Kidney (tissue), 14 donors: Measurements from ENCODE around the gene ZNF138. TPM values are rescaled to one million over a fixed set of nuclear protein-coding genes. Genes with fewer than 3 reads are reported as not detected.

ENCODE experiments used
- DNase-seq, 5 donors: peaks; one replicate each; pipeline ENCODE4 v3.0.0-alpha.2; 2013 to 2020
- FAIRE-seq: peaks from 2 replicates; lab custom pipeline; 2012; peaks lifted over from hg19 to GRCh38; lab: Jason Lieb, UNC
- H3K27ac ChIP-seq, 2 donors: one replicate each; pipeline ENCODE4 v1.7.0; 2013; ENCODE audit warnings: low read depth in 2 of 2, low read length in 2 of 2, inconsistent platforms in 1 of 2
- H3K27me3 ChIP-seq: one replicate; pipeline ENCODE4 v1.7.1; 2013; ENCODE audit warnings: low read length, inconsistent platforms; ENCODE audit not compliant: control insufficient read depth, insufficient read depth
- H3K36me3 ChIP-seq, 3 donors: one replicate each; pipeline versions ENCODE4 v1.7.0 to v1.7.1; 2013; ENCODE audit warnings: low read length in 3 of 3, control low read depth in 1 of 3, inconsistent platforms in 1 of 3; ENCODE audit not compliant: insufficient read depth in 3 of 3, control insufficient read depth in 2 of 3
- H3K4me1 ChIP-seq, 3 donors: one replicate each; pipeline versions ENCODE4 v1.7.0 to v1.7.1; 2013; ENCODE audit warnings: low read length in 3 of 3, inconsistent platforms in 1 of 3, low read depth in 1 of 3; ENCODE audit not compliant: control insufficient read depth in 2 of 3, insufficient read depth in 2 of 3
- H3K4me3 ChIP-seq, 3 donors: one replicate each; pipeline versions ENCODE4 v1.7.0 to v1.8.1; 2013; ENCODE audit warnings: low read length in 3 of 3, control low read depth in 1 of 3, inconsistent platforms in 1 of 3
- H3K9ac ChIP-seq, 3 donors: one replicate each; pipeline versions ENCODE4 v1.7.0 to v1.7.1; 2013; ENCODE audit warnings: low read length in 3 of 3, control low read depth in 1 of 3, inconsistent platforms in 1 of 3
- H3K9me3 ChIP-seq, 3 donors: one replicate each; pipeline versions ENCODE4 v1.7.0 to v1.7.1; 2013; ENCODE audit warnings: low read length in 3 of 3, control low read depth in 1 of 3, inconsistent platforms in 1 of 3; ENCODE audit not compliant: control insufficient read depth in 2 of 3, insufficient read depth in 1 of 3
- intact Hi-C: fragments of 100-400 bp; cut with DNase I; formaldehyde crosslinking; loops from one replicate; pipeline ENCODE4 v1.11.1; 2022
- polyA plus RNA-seq: library from polyadenylated mRNA; stranded (reverse); fragments of 350-450 nt; fragmentation: Illumina TruSeq; extraction: RNeasy Lipid Tissue Mini Kit (QIAGEN cat#74804); gene quantifications from one replicate; pipeline ENCODE4 v1.2.3, GENCODE V29; 2014; ENCODE audit warnings: low read depth, low replicate concordance; ENCODE audit not compliant: insufficient read depth
- total RNA-seq: library from RNA; stranded (reverse); fragmentation: NEBNext Ultra II Directional; extraction: Animal tissue kit (Norgen Biotek cat#: 25700); gene quantifications from one replicate; pipeline ENCODE4 v1.2.1, GENCODE V29; 2021
- TF ChIP-seq, protein P1 (sequence below): IDR thresholded peaks from 3 replicates; pipeline ENCODE4 v1.5.1; 2012; ENCODE audit warnings: mild to moderate bottlenecking, moderate library complexity, borderline replicate concordance; ENCODE audit not compliant: insufficient read depth; ENCODE audit errors: extremely low read depth
- donor health status: control.
- donor health status: control.
- donor health status: control.
- donor health status: control.
- donor health status: control.
- donor health status: DM: yes; HTN: yes; CAD: no.
- donor health status: Normal renal cell carcinoma (clear cell type).

Gene ZNF138
- total and polyA plus RNA-seq, 2 donors from 2014 or later = 6.3 to 9.9 TPM

DNA sequence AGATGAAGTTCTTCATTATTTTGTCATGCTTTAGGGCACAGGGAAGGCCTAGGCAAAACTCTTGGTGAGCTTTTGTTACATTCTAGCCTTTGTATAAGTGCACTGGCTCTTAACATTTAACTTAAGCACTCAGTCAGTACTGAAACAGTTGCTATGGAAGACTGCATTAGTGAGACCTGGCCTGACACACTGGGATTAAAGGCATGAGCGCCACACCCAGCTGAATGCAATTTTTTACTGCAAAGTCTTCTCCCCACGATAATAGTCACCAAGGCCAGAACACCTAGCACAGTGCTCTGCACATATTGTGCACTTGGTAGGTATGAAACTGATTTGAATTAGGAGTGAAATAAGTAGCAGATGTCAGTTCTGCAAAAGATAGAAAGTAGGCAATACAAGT is 41.2 kb upstream of the ZNF138 start:
- Histone ChIP-seq H3K9ac (no peak overlapping the region), H3K9me3 (peaks cover 0 to 2% (median 0%) of the 10 kb centered on the region in 3 donors), H3K27me3 (no peaks in the 10 kb centered on the region), H3K36me3 (no peaks in the 10 kb centered on the region), H3K4me3 (no peak overlapping the region), H3K4me1 (no peaks in the 10 kb centered on the region), H3K27ac (no peak overlapping the region)
- FAIRE-seq = no peak
- TF ChIP-seq, protein P1, sequence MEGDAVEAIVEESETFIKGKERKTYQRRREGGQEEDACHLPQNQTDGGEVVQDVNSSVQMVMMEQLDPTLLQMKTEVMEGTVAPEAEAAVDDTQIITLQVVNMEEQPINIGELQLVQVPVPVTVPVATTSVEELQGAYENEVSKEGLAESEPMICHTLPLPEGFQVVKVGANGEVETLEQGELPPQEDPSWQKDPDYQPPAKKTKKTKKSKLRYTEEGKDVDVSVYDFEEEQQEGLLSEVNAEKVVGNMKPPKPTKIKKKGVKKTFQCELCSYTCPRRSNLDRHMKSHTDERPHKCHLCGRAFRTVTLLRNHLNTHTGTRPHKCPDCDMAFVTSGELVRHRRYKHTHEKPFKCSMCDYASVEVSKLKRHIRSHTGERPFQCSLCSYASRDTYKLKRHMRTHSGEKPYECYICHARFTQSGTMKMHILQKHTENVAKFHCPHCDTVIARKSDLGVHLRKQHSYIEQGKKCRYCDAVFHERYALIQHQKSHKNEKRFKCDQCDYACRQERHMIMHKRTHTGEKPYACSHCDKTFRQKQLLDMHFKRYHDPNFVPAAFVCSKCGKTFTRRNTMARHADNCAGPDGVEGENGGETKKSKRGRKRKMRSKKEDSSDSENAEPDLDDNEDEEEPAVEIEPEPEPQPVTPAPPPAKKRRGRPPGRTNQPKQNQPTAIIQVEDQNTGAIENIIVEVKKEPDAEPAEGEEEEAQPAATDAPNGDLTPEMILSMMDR = no peak
- DNase-seq = no peak
- intact Hi-C loops = no loop called here

GRCh38 chr7:64755865-64756264 is 38.4 kb upstream of the ZNF138 start:
- intact Hi-C loops = no loop called here
- TF ChIP-seq, protein P1 = no peak
- Histone ChIP-seq H3K27ac (no peak overlapping the region), H3K9me3 (no peaks in the 10 kb centered on the region), H3K4me1 (no peaks in the 10 kb centered on the region), H3K27me3 (no peaks in the 10 kb centered on the region), H3K36me3 (no peaks in the 10 kb centered on the region), H3K9ac (no peak overlapping the region), H3K4me3 (no peak overlapping the region)
- no peak for DNase-seq
- no peak for FAIRE-seq

DNA sequence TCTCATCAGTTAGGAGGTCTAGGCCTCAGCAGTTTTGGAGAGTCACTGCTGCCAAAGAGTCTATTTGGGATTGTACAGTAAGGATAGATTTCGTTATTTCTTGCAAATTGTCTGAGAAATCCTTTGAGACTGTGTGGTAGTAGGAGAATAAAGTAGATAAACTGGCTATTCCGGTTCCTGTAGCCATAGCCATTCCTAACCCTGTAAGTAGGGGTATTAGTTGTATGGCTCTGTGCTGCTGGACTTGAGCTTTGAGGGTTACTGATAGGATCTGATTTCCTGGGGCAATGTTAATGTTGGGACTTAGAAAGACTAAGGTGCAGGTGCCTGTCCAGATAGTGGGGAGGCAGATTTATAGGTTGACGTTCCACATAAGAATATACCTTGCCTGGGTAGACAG is 36.1 kb upstream of the ZNF138 start:
- intact Hi-C loops = no loop called here
- TF ChIP-seq, protein P1 = no peak
- H3K27me3 ChIP-seq = no peaks in the 10 kb centered on the region
- no peaks in the 10 kb centered on the region for H3K36me3 ChIP-seq
- H3K4me1 ChIP-seq = no peaks in the 10 kb centered on the region
- no peak overlapping the region for H3K27ac ChIP-seq
- peak in 2 of 5 donors; percentile 3 to 29 for DNase-seq
- H3K9ac ChIP-seq = no peak overlapping the region
- FAIRE-seq = no peak
- H3K4me3 ChIP-seq = no peak overlapping the region
- no peaks in the 10 kb centered on the region for H3K9me3 ChIP-seq

- TF ChIP-seq, protein P1 = no peak
- Histone ChIP-seq H3K27me3 (no peaks in the 10 kb centered on the region), H3K4me1 (no peaks in the 10 kb centered on the region), H3K9ac (no peak overlapping the region), H3K9me3 (no peaks in the 10 kb centered on the region), H3K4me3 (no peak overlapping the region), H3K36me3 (no peaks in the 10 kb centered on the region), H3K27ac (no peak overlapping the region)
- DNase-seq = no peak
- no peak for FAIRE-seq
- intact Hi-C loops = no loop called here
Measured at GRCh38 chr7:64768824-64769223, 25.4 kb upstream of the ZNF138 start.
